SIG-M5 treated with dmso at 0.1 percent for 504 hours (cell line): ENCODE data around the gene TNFRSF8.
"Not testable (repeated sequence)": the region's sequence is repeated elsewhere in the genome, so short reads cannot be mapped to it uniquely, and the experiment has no call there.

Source experiments
- DNase-seq: peaks from one replicate; lab custom pipeline; 2025; ENCODE audit not compliant: unreplicated experiment; lab: John Stamatoyannopoulos, UW

Gene TNFRSF8

GRCh38 chr1:12063141-12064072 is at the start of gene TNFRSF8:
TNFRSF8 (plus strand) TSS chr1:12063303; CDS start chr1:12063599, 296 bp downstream.
- DNase-seq, result peak; percentile 23

- no peak for DNase-seq
Measured at GRCh38 chr1:12014141-12014991, 48.7 kb upstream of the TNFRSF8 start.

GRCh38 chr1:12015001-12015491 is 48.1 kb upstream of the TNFRSF8 start:
- no peak for DNase-seq

- no peak for DNase-seq
Measured at GRCh38 chr1:12015499-12015898, 47.6 kb upstream of the TNFRSF8 start.

GRCh38 chr1:12016182-12016581 is 46.9 kb upstream of the TNFRSF8 start:
- no peak for DNase-seq

- DNase-seq, result peak; percentile 93
Measured at GRCh38 chr1:12019858-12020509, 43.1 kb upstream of the TNFRSF8 start.

GRCh38 chr1:12021616-12022015 is 41.5 kb upstream of the TNFRSF8 start:
- DNase-seq, result no peak

- no peak for DNase-seq
Measured at GRCh38 chr1:12022036-12022435, 41.1 kb upstream of the TNFRSF8 start.

GRCh38 chr1:12026586-12026985 is 36.5 kb upstream of the TNFRSF8 start:
- DNase-seq, result no peak

- no peak for DNase-seq
Measured at GRCh38 chr1:12028248-12028647, 34.9 kb upstream of the TNFRSF8 start.

- DNase-seq, result no peak
Measured at GRCh38 chr1:12028957-12029511, 34.1 kb upstream of the TNFRSF8 start.

GRCh38 chr1:12029720-12030339 is 33.3 kb upstream of the TNFRSF8 start:
- DNase-seq, result no peak

GRCh38 chr1:12031039-12031980 is 31.8 kb upstream of the TNFRSF8 start:
- no peak for DNase-seq

GRCh38 chr1:12032161-12032621 is 30.9 kb upstream of the TNFRSF8 start:
- DNase-seq, result no peak

GRCh38 chr1:12033441-12033840 is 29.7 kb upstream of the TNFRSF8 start:
- DNase-seq, result not testable (repeated sequence)

GRCh38 chr1:12034381-12034801 is 28.7 kb upstream of the TNFRSF8 start:
- no peak for DNase-seq

- peak; percentile 75 for DNase-seq
Measured at GRCh38 chr1:12035312-12035711, 27.8 kb upstream of the TNFRSF8 start.

- no peak for DNase-seq
Measured at GRCh38 chr1:12037486-12038355, 25.4 kb upstream of the TNFRSF8 start.
